Astrocyte (in vitro differentiated cells and primary cell): ENCODE data around the gene PDZD2.

ENCODE experiments used
- CTCF ChIP-seq: IDR thresholded peaks from 2 replicates; pipeline ENCODE4 v1.5.1; 2011; ENCODE audit warnings: low read depth, mild to moderate bottlenecking, inconsistent platforms, low read length, moderate library complexity; ENCODE audit not compliant: insufficient read depth
- EZH2 ChIP-seq: IDR thresholded peaks from 2 replicates; pipeline ENCODE4 v1.6.1; 2012; ENCODE audit warnings: mild to moderate bottlenecking, low read length, inconsistent platforms; ENCODE audit not compliant: insufficient read depth

- no peak for TF ChIP-seq CTCF
- TF ChIP-seq EZH2: no peak
Measured at GRCh38 chr5:31701642-31702299, 62.8 kb downstream of the PDZD2 start.
